Esophagus muscularis mucosa (tissue), 4 donors: ENCODE data around the gene TMEM175. TPM values are rescaled to one million over a fixed set of nuclear protein-coding genes. Genes with fewer than 3 reads are reported as not detected.

Experiments used
- DNase-seq: peaks from one replicate; pipeline ENCODE4 v3.0.0-alpha.2; 2017; ENCODE audit errors: extremely low spot score
- H3K27ac ChIP-seq, 4 donors: fragments of 200-600 bp; sonication (generic); replicated peaks in 1 of 4; 1 replicate in 3 of 4; 2 replicates in 1 of 4; pipeline ENCODE4 v1.5.1; 2016 to 2019; ENCODE audit warnings: mild to moderate bottlenecking in 1 of 4
- H3K27me3 ChIP-seq, 4 donors: fragments of 200-600 bp; sonication (generic); one replicate each; pipeline versions ENCODE4 v1.5.1 to v1.6.0; 2016 to 2019
- H3K36me3 ChIP-seq, 4 donors: fragments of 200-600 bp; sonication (generic); one replicate each; pipeline ENCODE4 v1.5.1; 2016 to 2019
- H3K4me1 ChIP-seq, 4 donors: fragments of 200-600 bp; sonication (generic); one replicate each; pipeline ENCODE4 v1.5.1; 2016 to 2019
- H3K4me3 ChIP-seq, 4 donors: fragments of 200-600 bp; sonication (generic); 1 replicate in 2 of 4; 2 replicates in 2 of 4; pipeline ENCODE4 v1.5.1; 2016 to 2019; ENCODE audit warnings: mild to moderate bottlenecking in 4 of 4, moderate library complexity in 1 of 4
- H3K9me3 ChIP-seq, 4 donors: fragments of 200-600 bp; sonication (generic); 1 replicate in 3 of 4; 2 replicates in 1 of 4; pipeline ENCODE4 v1.5.1; 2016 to 2019
- EP300 ChIP-seq: sonication (generic); formaldehyde crosslinking; IDR thresholded peaks from one replicate; pipeline ENCODE4 v1.6.1; 2017; ENCODE audit warnings: antibody characterized with exemption
- POLR2A ChIP-seq: fragments of 450-650 bp; IDR thresholded peaks from one replicate; pipeline ENCODE4 v1.6.1; 2017; ENCODE audit warnings: antibody characterized with exemption, moderate library complexity, mild to moderate bottlenecking, low read depth
- POLR2AphosphoS5 ChIP-seq, 2 donors: sonication (generic); formaldehyde crosslinking; IDR thresholded peaks; one replicate each; pipeline ENCODE4 v1.6.1; 2017; ENCODE audit warnings: antibody characterized with exemption in 2 of 2
- whole genome bisulfite sequencing: methylation state at CpG from one replicate; pipeline ENCODE4 v1.1.5; 2018; 5-methylcytosine and 5-hydroxymethylcytosine counted together
- intact Hi-C: fragments of 100-400 bp; cut with DNase I; formaldehyde crosslinking; loops from one replicate; pipeline ENCODE4 v1.15.1; 2023
- total RNA-seq, 4 donors: library from RNA; depleted of rRNA; stranded (reverse); fragments of >200 nt; gene quantifications; one replicate each; pipeline versions ENCODE4 v1.1.0 to v1.2.1, GENCODE V29; 2016
- TF ChIP-seq, protein P1 (sequence below), 3 experiments: fragments of 200-600 bp in 2 of 3; fragments of 450-650 bp in 1 of 3; sonication (generic) in 2 of 3; IDR thresholded peaks; one replicate each; pipeline ENCODE4 v1.5.1; 2017 to 2019; ENCODE audit warnings: antibody characterized with exemption in 3 of 3, mild to moderate bottlenecking in 2 of 3, moderate library complexity in 1 of 3

The TMEM175 gene
- total RNA-seq, 4 donors from 2014 or later = 17.6 to 39.5 (median 20.0) TPM

DNA sequence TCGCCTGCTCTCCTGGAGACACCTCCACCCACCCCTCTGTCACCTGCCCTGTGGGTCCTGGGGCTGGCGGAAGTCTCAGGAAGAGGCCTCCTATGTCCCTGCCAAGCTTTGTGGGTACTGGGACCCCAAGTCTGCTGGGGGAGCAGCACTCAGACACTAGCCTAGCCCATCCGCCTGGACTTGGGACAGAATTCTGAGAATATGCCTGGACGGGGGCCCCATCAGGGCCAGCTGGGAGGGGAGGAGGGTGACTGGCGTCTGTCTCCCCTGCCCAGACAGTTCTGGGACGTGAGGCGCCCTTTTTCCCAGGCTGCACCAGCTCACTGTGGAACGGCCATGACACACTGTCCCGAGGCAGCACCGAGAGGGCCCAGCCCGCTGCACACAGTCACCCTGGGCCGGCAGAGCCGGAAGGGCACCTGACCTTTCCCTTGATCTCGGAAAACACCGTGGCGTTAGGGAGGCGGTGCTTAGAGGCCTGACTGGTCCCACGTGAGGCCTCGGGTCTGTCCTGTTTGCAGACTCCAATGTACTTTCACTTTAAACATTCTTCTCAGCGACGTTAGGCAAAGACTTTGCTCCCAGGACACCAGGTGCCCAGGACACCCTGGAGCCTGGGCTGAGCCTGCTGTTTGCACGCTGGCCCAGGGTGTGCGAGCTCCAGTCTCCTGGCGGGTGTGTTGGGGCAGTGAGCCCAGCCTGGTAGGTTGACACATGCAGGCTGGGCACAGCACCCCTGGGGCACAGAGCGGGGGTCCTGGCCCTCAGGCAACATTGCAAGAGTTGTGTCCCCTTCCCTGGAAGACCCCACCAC, 60.2 kb downstream of the TMEM175 start:
- Histone ChIP-seq H3K4me3 (no peak overlapping the region), H3K27me3 (peaks cover 0 to 17% (median 9%) of the 10 kb centered on the region in 4 donors), H3K27ac (peak overlapping the region in 1 of 4 donors; percentile 14), H3K36me3 (peaks cover 0 to 33% (median 19%) of the 10 kb centered on the region in 4 donors), H3K9me3 (no peaks in the 10 kb centered on the region), H3K4me1 (peaks cover 8 to 34% (median 22%) of the 10 kb centered on the region in 4 donors)
- intact Hi-C loops = no loop called here
- TF ChIP-seq POLR2A (no peak), EP300 (no peak), POLR2AphosphoS5 (IDR thresholded peaks at IDR 0.05) (peak in 1 of 2 donors; percentile 17)
- TF ChIP-seq, protein P1, sequence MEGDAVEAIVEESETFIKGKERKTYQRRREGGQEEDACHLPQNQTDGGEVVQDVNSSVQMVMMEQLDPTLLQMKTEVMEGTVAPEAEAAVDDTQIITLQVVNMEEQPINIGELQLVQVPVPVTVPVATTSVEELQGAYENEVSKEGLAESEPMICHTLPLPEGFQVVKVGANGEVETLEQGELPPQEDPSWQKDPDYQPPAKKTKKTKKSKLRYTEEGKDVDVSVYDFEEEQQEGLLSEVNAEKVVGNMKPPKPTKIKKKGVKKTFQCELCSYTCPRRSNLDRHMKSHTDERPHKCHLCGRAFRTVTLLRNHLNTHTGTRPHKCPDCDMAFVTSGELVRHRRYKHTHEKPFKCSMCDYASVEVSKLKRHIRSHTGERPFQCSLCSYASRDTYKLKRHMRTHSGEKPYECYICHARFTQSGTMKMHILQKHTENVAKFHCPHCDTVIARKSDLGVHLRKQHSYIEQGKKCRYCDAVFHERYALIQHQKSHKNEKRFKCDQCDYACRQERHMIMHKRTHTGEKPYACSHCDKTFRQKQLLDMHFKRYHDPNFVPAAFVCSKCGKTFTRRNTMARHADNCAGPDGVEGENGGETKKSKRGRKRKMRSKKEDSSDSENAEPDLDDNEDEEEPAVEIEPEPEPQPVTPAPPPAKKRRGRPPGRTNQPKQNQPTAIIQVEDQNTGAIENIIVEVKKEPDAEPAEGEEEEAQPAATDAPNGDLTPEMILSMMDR (IDR thresholded peaks at IDR 0.05) = no peak
- 82% methylated on average over 21 of the region's 25 CpGs for WGBS
- DNase-seq = no peak

DNA sequence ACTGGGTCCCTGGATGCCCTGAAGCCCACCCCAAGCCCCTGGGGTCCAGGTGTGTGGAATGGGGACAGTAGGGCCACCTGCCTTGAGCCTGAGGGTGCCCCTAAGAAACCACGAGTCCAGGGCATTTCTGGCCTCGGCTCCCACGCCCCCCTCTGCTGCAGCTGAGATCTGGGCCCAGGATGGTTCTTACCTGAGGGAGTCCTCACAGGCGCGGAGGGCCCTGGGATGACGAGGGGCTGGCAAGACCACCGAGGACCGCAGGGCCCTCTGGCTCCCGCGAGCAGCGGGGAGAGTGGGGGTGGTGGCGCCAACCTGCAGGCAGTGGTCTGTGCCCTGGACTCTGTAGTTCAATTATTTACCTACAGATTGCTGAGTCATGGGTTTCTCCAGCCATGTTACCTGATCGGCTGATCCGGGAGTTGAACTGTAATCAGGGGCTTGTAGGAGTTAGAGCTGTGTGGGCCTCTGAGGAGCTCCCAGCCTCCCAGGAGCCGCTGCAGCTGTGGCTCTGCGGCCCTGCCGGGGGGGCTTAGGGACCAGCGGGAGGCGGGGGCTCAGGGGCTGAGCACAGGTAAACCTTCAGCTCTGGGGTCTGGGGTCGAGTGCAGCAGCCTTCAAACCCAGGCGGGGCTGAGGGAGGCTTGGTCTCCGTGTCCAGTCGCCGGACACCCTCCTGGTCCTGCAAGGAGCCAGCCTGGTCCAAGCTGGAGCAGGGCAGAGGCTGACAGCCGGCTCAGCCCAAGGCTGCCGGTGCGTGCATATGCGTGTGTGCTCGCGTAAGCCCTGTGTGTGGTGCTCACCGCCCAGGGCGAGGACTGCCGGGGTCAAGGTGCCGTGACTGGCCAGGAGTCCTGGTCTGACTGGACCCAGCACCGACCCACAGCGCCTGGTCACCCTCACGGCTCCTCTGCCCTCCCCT, 61.1 kb downstream of the TMEM175 start, which contains the start of gene SLC26A1:
Gene SLC26A1 (minus strand): TSS at position 294 of the 919 bp plus-strand sequence. CDS start 1,701 bp downstream, outside the sequence.
- no peak for TF ChIP-seq POLR2A
- TF ChIP-seq, protein P1 (IDR thresholded peaks at IDR 0.05) = no peak
- no peak for TF ChIP-seq EP300
- TF ChIP-seq POLR2AphosphoS5 (IDR thresholded peaks at IDR 0.05) = no peak
- Histone ChIP-seq H3K36me3 (peaks cover 0 to 33% (median 19%) of the 10 kb centered on the region in 4 donors), H3K4me1 (peaks cover 6 to 34% (median 22%) of the 10 kb centered on the region in 4 donors), H3K4me3 (no peak within 1 kb of the TSS), H3K27ac (peak within 1 kb of the TSS in 1 of 4 donors; percentile 14), H3K9me3 (no peaks in the 10 kb centered on the region), H3K27me3 (peaks cover 0 to 25% (median 15%) of the 10 kb centered on the region in 4 donors)
- intact Hi-C loops = no loop called here
- DNase-seq = no peak
- 89% methylated on average over 30 of the region's 37 CpGs for WGBS

DNA sequence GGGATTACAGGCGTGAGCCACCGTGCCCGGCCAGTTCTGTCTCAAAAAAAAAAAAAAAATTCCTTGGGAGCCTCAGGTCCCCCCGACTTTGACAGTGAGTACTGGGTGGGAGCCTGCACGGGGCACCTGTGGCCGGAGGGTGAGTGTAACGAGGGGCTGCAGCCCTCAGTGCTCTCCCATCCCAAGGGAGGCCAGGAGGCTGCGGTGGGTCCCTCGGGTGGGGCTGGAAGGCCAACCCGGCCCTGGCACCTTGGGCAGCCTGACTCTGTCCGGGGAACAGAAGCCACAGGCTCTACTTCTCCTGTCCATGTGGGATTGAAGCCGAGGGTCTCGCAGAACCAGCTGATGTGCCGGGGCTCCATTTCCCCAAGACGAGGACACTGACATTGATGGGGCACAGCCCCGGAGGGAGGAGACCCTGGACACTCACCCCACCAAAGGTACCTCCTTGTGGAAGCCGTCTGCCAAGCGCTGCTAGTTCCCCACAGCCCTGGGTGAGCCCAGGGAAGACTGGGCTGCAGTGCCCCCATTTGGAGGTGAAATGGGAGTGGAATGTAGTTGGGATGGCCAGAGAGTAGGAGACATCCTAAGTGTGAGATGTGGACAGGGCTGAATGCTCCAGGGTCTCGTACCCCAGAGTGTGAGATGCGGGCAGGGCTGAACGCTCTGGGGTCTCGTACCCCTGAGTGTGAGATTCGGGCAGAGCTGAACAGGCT, 63.2 kb downstream of the TMEM175 start:
- H3K9me3 ChIP-seq = no peaks in the 10 kb centered on the region
- H3K4me1 ChIP-seq = peaks cover 6 to 31% (median 21%) of the 10 kb centered on the region in 4 donors
- no peak overlapping the region for H3K4me3 ChIP-seq
- 89% methylated on average over 12 of the region's 23 CpGs for WGBS
- H3K27ac ChIP-seq = no peak overlapping the region
- TF ChIP-seq, protein P1 (IDR thresholded peaks at IDR 0.05) = no peak
- no peak for TF ChIP-seq POLR2AphosphoS5 (IDR thresholded peaks at IDR 0.05)
- no peak for TF ChIP-seq POLR2A
- TF ChIP-seq EP300 = no peak
- peaks cover 0 to 19% (median 9%) of the 10 kb centered on the region in 4 donors for H3K36me3 ChIP-seq
- H3K27me3 ChIP-seq = peaks cover 0 to 46% (median 18%) of the 10 kb centered on the region in 4 donors
- intact Hi-C loops = no loop called here
- DNase-seq = no peak
